ENCODE results near the gene CREB3L2. TPM values are rescaled to one million over a fixed set of nuclear protein-coding genes. Genes with fewer than 3 reads are reported as not detected.

The CREB3L2 gene
- total RNA-seq, 1 experiment from 2014 or later, result 18.1 TPM

GRCh38 chr7:137952426-137952805 is 49.5 kb downstream of the CREB3L2 start:
- TF ChIP-seq EZH2 (IDR thresholded peaks at IDR 0.05; ENCODE audit: low read length, unreplicated experiment) (no peak), EZH2phosphoT487 (IDR thresholded peaks at IDR 0.05; ENCODE audit: borderline replicate concordance, low read length) (no peak)
- TF ChIP-seq, protein P1, sequence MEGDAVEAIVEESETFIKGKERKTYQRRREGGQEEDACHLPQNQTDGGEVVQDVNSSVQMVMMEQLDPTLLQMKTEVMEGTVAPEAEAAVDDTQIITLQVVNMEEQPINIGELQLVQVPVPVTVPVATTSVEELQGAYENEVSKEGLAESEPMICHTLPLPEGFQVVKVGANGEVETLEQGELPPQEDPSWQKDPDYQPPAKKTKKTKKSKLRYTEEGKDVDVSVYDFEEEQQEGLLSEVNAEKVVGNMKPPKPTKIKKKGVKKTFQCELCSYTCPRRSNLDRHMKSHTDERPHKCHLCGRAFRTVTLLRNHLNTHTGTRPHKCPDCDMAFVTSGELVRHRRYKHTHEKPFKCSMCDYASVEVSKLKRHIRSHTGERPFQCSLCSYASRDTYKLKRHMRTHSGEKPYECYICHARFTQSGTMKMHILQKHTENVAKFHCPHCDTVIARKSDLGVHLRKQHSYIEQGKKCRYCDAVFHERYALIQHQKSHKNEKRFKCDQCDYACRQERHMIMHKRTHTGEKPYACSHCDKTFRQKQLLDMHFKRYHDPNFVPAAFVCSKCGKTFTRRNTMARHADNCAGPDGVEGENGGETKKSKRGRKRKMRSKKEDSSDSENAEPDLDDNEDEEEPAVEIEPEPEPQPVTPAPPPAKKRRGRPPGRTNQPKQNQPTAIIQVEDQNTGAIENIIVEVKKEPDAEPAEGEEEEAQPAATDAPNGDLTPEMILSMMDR (conservative IDR thresholded peaks at IDR 0.05; ENCODE audit: low read depth, low read length), result no peak
- ATAC-seq (peak; percentile 27), DNase-seq (peak; percentile 28)
- H3K4me3 ChIP-seq (ENCODE audit: low read length), result no peak overlapping the region
- H3F3A ChIP-seq (ENCODE audit: low read length, unreplicated experiment), result no peaks in the 10 kb centered on the region
- peaks cover 9% of the 10 kb centered on the region; the same call in 1 of the 2 replicates for H3K79me2 ChIP-seq (ENCODE audit: low read length)
- H3K27me3 ChIP-seq (ENCODE audit: low read length), result no peaks in the 10 kb centered on the region
- ChIA-PET CTCF (no interaction called here), POLR2A (ENCODE audit: unreplicated experiment) (no interaction called here)
- H3K4me1 ChIP-seq (ENCODE audit: insufficient read depth, low read length), result peaks cover 54% of the 10 kb centered on the region
- no peaks in the 10 kb centered on the region for H3K9me2 ChIP-seq (replicated peaks; ENCODE audit: low read length)
- BruUV-seq (replicated peaks), result no TSS peak
- no peak overlapping the region for H2AFZ ChIP-seq (ENCODE audit: low read length)
- H3K9ac ChIP-seq (ENCODE audit: low read length), result peak overlapping the region; percentile 57; the same call in 1 of the 2 replicates
- no peaks in the 10 kb centered on the region for H4K20me1 ChIP-seq (ENCODE audit: low read length)
- no peaks in the 10 kb centered on the region for H3K36me3 ChIP-seq (ENCODE audit: low read depth, low read length)
- no peaks in the 10 kb centered on the region for H3K9me3 ChIP-seq (ENCODE audit: low read length)
- peak overlapping the region; percentile 92 for H3K27ac ChIP-seq (ENCODE audit: low read length)
- intact Hi-C loops (cut with micrococcal nuclease), result no loop called here
- H3K4me2 ChIP-seq (ENCODE audit: low read length), result peak overlapping the region; percentile 72

- Histone ChIP-seq H3K27ac (ENCODE audit: low read length) (peak overlapping the region; percentile 92), H3K4me2 (ENCODE audit: low read length) (peak overlapping the region; percentile 72), H3K4me3 (ENCODE audit: low read length) (no peak overlapping the region), H3K27me3 (ENCODE audit: low read length) (no peaks in the 10 kb centered on the region), H3K4me1 (ENCODE audit: insufficient read depth, low read length) (peaks cover 57% of the 10 kb centered on the region), H3K36me3 (ENCODE audit: low read depth, low read length) (no peaks in the 10 kb centered on the region), H4K20me1 (ENCODE audit: low read length) (no peaks in the 10 kb centered on the region), H3K9me3 (ENCODE audit: low read length) (no peaks in the 10 kb centered on the region), H2AFZ (ENCODE audit: low read length) (no peak overlapping the region), H3K9ac (ENCODE audit: low read length) (peak overlapping the region; percentile 57; the same call in 1 of the 2 replicates), H3K9me2 (replicated peaks; ENCODE audit: low read length) (no peaks in the 10 kb centered on the region), H3F3A (ENCODE audit: low read length, unreplicated experiment) (no peaks in the 10 kb centered on the region), H3K79me2 (ENCODE audit: low read length) (peaks cover 11% of the 10 kb centered on the region; the same call in 1 of the 2 replicates)
- no TSS peak for BruUV-seq (replicated peaks)
- DNase-seq (no peak), ATAC-seq (no peak)
- CTCF ChIA-PET, result no interaction called here
- POLR2A ChIA-PET (ENCODE audit: unreplicated experiment), result no interaction called here
- intact Hi-C loops (cut with micrococcal nuclease), result no loop called here
- TF ChIP-seq, protein P1 (conservative IDR thresholded peaks at IDR 0.05; ENCODE audit: low read depth, low read length), result no peak
- TF ChIP-seq EZH2 (IDR thresholded peaks at IDR 0.05; ENCODE audit: low read length, unreplicated experiment) (no peak), EZH2phosphoT487 (IDR thresholded peaks at IDR 0.05; ENCODE audit: borderline replicate concordance, low read length) (no peak)
These were observed 50.0 kb downstream of the CREB3L2 start for GRCh38 chr7:137951700-137952425.

DNA sequence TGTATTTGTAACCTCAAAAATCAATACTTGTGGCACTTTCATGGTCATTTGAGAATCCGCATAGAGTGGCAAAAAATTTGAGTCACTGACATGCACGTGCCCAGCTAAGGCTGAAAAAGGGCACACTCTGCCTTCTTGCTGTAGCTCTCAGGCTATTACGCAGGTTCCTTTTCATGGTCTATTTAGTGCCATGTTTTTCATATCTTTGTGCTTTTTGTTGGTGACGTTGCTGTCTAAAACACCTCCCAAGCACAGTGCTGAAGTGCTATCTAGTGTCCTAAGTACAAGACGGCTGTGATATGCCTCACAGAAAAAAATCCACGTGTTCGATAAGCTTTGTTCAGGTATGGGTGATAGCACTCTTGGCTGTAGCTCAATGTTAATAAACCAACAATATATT is 50.9 kb downstream of the CREB3L2 start:
- Histone ChIP-seq H3K9ac (ENCODE audit: low read length) (no peak overlapping the region), H3K79me2 (ENCODE audit: low read length) (peaks cover 11% of the 10 kb centered on the region; the same call in 1 of the 2 replicates), H3K36me3 (ENCODE audit: low read depth, low read length) (no peaks in the 10 kb centered on the region), H3K4me3 (ENCODE audit: low read length) (no peak overlapping the region), H3K9me2 (replicated peaks; ENCODE audit: low read length) (no peaks in the 10 kb centered on the region), H3F3A (ENCODE audit: low read length, unreplicated experiment) (no peaks in the 10 kb centered on the region), H3K27me3 (ENCODE audit: low read length) (no peaks in the 10 kb centered on the region), H3K4me2 (ENCODE audit: low read length) (no peak overlapping the region), H4K20me1 (ENCODE audit: low read length) (no peaks in the 10 kb centered on the region), H3K9me3 (ENCODE audit: low read length) (no peaks in the 10 kb centered on the region), H3K27ac (ENCODE audit: low read length) (no peak overlapping the region), H3K4me1 (ENCODE audit: insufficient read depth, low read length) (peaks cover 57% of the 10 kb centered on the region), H2AFZ (ENCODE audit: low read length) (no peak overlapping the region)
- intact Hi-C loops (cut with micrococcal nuclease), result no loop called here
- POLR2A ChIA-PET (ENCODE audit: unreplicated experiment), result no interaction called here
- CTCF ChIA-PET, result no interaction called here
- TF ChIP-seq, protein P1 (conservative IDR thresholded peaks at IDR 0.05; ENCODE audit: low read depth, low read length), result no peak
- TF ChIP-seq EZH2 (IDR thresholded peaks at IDR 0.05; ENCODE audit: low read length, unreplicated experiment), result no peak
- TF ChIP-seq EZH2phosphoT487 (IDR thresholded peaks at IDR 0.05; ENCODE audit: borderline replicate concordance, low read length), result no peak
- BruUV-seq (replicated peaks), result no TSS peak
- ATAC-seq (no peak), DNase-seq (no peak)

Measured in PC-3 (cell line).